SH-SY5Y (cell line): ENCODE measurements around the gene MSH2.

Experiments used
- GATA2 ChIP-seq: IDR thresholded peaks from 2 replicates; pipeline ENCODE4 v1.6.1; 2011; ENCODE audit warnings: mild to moderate bottlenecking, low read depth, low read length
- GATA3 ChIP-seq: IDR thresholded peaks from 2 replicates; pipeline ENCODE4 v1.6.1; 2011; ENCODE audit warnings: low read depth, mild to moderate bottlenecking, low read length, moderate library complexity

DNA sequence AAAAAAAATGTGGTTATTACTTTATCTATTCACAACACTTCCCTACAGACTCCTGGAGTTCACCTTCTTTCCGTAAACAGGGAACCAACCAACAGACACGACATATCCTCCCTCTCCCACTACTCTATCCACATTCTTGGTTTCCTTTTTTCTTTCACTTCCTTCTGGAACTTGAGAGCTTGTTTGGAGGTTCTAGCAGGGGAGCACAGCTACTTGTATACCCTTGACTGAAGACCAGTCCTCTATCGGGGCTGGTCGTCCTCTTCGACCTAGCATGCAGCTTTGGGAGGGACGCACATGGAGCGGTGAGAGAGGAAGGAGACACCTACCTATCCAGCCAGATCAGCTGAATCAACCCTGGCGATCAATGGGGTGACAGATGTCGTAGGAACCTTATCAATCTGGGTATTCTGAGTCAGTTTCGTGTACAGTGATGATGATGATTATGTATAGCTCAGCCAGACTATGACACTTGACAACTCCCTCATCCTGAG is 43.5 kb upstream of the MSH2 start:
- TF ChIP-seq GATA3 (no peak), GATA2 (no peak)
